ENCODE results near the gene TMEM181. TPM values are rescaled to one million over a fixed set of nuclear protein-coding genes. Genes with fewer than 3 reads are reported as not detected.

The TMEM181 gene
- total and polyA plus RNA-seq, 2 of the 13 experiments (the other 11 are each of a cell fraction or from before 2014, with no cell fraction given), result 59.1 to 108 TPM

GRCh38 chr6:158561938-158562337 lies 2.0 kb downstream of the TMEM181 start:
- WGBS (ENCODE audit: low lambda C conversion rate), result 6% methylated on average over 8 of the region's 8 CpGs
- TF ChIP-seq AKAP8 (CRISPR knock-in tag; IDR thresholded peaks at IDR 0.05) (0 out of 2 replicates have a peak, but pooled peaks have one; percentile 38), DR1 (CRISPR knock-in tag; IDR thresholded peaks at IDR 0.05) (no peak), ELK4 (CRISPR knock-in tag; IDR thresholded peaks at IDR 0.05; ENCODE audit: borderline replicate concordance) (no peak), IRF9 (CRISPR knock-in tag; IDR thresholded peaks at IDR 0.05; ENCODE audit: borderline replicate concordance) (no peak), SSRP1 (CRISPR knock-in tag; IDR thresholded peaks at IDR 0.05) (0 out of 2 replicates have a peak, but pooled peaks have one; percentile 31), HOXA5 (CRISPR knock-in tag; IDR thresholded peaks at IDR 0.05) (no peak), CREBL2 (CRISPR knock-in tag; IDR thresholded peaks at IDR 0.05; ENCODE audit: borderline replicate concordance) (no peak), ZNF546 (CRISPR knock-in tag; conservative IDR thresholded peaks at IDR 0.05) (no peak), HOMEZ (CRISPR knock-in tag; IDR thresholded peaks at IDR 0.05; ENCODE audit: low read depth) (no peak), KDM1A (CRISPR knock-in tag; IDR thresholded peaks at IDR 0.05) (no peak), ATF2 (CRISPR knock-in tag; IDR thresholded peaks at IDR 0.05) (no peak), DNMT3B (CRISPR knock-in tag; conservative IDR thresholded peaks at IDR 0.05) (no peak), MXD4 (CRISPR knock-in tag; IDR thresholded peaks at IDR 0.05) (no peak), HCFC1 (IDR thresholded peaks at IDR 0.05; ENCODE audit: low read depth, low read length) (no peak), FOXO4 (CRISPR knock-in tag; conservative IDR thresholded peaks at IDR 0.05) (no peak), NR0B2 (CRISPR knock-in tag; IDR thresholded peaks at IDR 0.05) (no peak), ZFP36 (IDR thresholded peaks at IDR 0.05; ENCODE audit: borderline replicate concordance, low read depth, low read length, partially characterized antibody) (no peak), ZBTB38 (CRISPR knock-in tag; IDR thresholded peaks at IDR 0.05) (no peak)

More at GRCh38 chr6:158561938-158562337, 2.0 kb downstream of the TMEM181 start:
- DNase-seq (ENCODE audit: low spot score), result no peak
- no peaks in the 10 kb centered on the region for H3K27me3 ChIP-seq (ENCODE audit: control insufficient read depth in 1 of 2, insufficient read depth in 2 of 2, low read length in 2 of 2)
- ChIA-PET CTCF (ENCODE audit: low intra/inter-chr PET ratio, low total read pairs) (no interaction called here), POLR2A (interaction anchor here (1.4 to 4.3 kb wide), 6 partner anchors 9 to 26 kb away, joined by 4 to 29 read pairs (median 6); no protein-coding TSS in a partner anchor)
- H3K36me3 ChIP-seq (replicated peaks in 1 of 2; ENCODE audit: control insufficient read depth in 1 of 2, insufficient read depth in 2 of 2, low read length in 2 of 2), result peaks cover 5 to 12% of the 10 kb centered on the region in 2 experiments; a peak in 2 of 5 replicates
- in situ Hi-C loops (cut with HindIII; ENCODE audit: extremely low pct_ligation_motif_present, low pct_unique_long_range_greater_than_20kb) (no loop called here), intact Hi-C loops (cut with micrococcal nuclease; ENCODE audit: unreplicated experiment) (loop anchor here (1.0 kb wide), 2 partner anchors 10 to 56 kb away; no protein-coding TSS in a partner anchor)
- FAIRE-seq, result peak; percentile 4
- peaks cover 68% of the 10 kb centered on the region for H3K79me2 ChIP-seq (ENCODE audit: insufficient read depth, low read length)
- no peak overlapping the region for H2AFZ ChIP-seq (ENCODE audit: low read length)
- ATAC-seq, result peak; percentile 22
- H3K4me1 ChIP-seq (ENCODE audit: insufficient read depth, low read length), result peaks cover 87% of the 10 kb centered on the region
- peak overlapping the region; percentile 96 for H3K4me2 ChIP-seq (ENCODE audit: low read depth, low read length)
- peak overlapping the region; percentile 82 for H3K27ac ChIP-seq (ENCODE audit: extremely low read length, insufficient read depth, low read length)
- peak overlapping the region; percentile 88 for H3K9ac ChIP-seq (ENCODE audit: insufficient read depth, low read depth, low read length)
- H4K20me1 ChIP-seq (ENCODE audit: insufficient read depth, low read length), result peaks cover 56% of the 10 kb centered on the region
- no peaks in the 10 kb centered on the region for H3K9me3 ChIP-seq (ENCODE audit: low read length)
- no TSS peak for BruUV-seq (replicated peaks)
- H3K4me3 ChIP-seq (replicated peaks in 1 of 3; ENCODE audit: insufficient read depth in 1 of 3, low read depth in 2 of 3, low read length in 3 of 3), result peak overlapping the region; percentile 75 to 90 (median 89)

All from HepG2 (cell line).